MM.1S (cell line): ENCODE measurements around the gene GPBP1L1.

Source experiments
- EZH2 ChIP-seq: fragments of 300-600 bp; sonication (generic); optimal IDR thresholded peaks from 2 replicates; pipeline ENCODE3; 2017; ENCODE audit warnings: low read depth, mild to moderate bottlenecking, antibody characterized with exemption, low read length, mixed read lengths
- EZH2phosphoT487 ChIP-seq: fragments of 300-600 bp; sonication (generic); IDR thresholded peaks from 2 replicates; pipeline ENCODE4 v1.6.1; 2018; ENCODE audit warnings: antibody characterized with exemption, low read length
- TF ChIP-seq, protein P1 (sequence below): fragments of 300-600 bp; sonication (generic); IDR thresholded peaks from 2 replicates; pipeline ENCODE4 v1.5.1; 2016; ENCODE audit warnings: antibody characterized with exemption, low read length, mixed read lengths

DNA sequence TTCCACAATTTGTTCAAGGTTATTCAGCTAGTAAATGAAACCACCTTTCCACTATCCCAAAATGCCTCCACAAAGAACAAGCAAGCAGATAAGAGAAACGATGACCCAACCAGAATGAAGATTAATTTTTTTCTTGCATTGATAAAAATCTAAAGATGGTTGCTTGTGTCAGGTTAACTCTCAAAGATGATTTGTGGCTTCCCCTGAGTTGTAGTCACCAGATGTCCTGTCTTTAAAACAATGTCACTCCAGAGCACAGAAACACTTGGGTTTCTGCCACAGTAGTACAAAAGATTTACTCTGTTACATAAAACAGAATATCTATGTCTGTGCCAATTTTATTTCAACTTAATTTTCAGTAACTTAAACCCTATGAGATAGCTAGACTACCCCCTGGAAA, 51.1 kb downstream of the GPBP1L1 start:
- TF ChIP-seq, protein P1, sequence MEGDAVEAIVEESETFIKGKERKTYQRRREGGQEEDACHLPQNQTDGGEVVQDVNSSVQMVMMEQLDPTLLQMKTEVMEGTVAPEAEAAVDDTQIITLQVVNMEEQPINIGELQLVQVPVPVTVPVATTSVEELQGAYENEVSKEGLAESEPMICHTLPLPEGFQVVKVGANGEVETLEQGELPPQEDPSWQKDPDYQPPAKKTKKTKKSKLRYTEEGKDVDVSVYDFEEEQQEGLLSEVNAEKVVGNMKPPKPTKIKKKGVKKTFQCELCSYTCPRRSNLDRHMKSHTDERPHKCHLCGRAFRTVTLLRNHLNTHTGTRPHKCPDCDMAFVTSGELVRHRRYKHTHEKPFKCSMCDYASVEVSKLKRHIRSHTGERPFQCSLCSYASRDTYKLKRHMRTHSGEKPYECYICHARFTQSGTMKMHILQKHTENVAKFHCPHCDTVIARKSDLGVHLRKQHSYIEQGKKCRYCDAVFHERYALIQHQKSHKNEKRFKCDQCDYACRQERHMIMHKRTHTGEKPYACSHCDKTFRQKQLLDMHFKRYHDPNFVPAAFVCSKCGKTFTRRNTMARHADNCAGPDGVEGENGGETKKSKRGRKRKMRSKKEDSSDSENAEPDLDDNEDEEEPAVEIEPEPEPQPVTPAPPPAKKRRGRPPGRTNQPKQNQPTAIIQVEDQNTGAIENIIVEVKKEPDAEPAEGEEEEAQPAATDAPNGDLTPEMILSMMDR, result no peak
- TF ChIP-seq EZH2phosphoT487 (no peak), EZH2 (no peak)
